ENCODE results near the gene IL20RA.

GRCh38 chr6:136990242-136990578 lies 54.6 kb downstream of the IL20RA start:
- TF ChIP-seq, protein P1, sequence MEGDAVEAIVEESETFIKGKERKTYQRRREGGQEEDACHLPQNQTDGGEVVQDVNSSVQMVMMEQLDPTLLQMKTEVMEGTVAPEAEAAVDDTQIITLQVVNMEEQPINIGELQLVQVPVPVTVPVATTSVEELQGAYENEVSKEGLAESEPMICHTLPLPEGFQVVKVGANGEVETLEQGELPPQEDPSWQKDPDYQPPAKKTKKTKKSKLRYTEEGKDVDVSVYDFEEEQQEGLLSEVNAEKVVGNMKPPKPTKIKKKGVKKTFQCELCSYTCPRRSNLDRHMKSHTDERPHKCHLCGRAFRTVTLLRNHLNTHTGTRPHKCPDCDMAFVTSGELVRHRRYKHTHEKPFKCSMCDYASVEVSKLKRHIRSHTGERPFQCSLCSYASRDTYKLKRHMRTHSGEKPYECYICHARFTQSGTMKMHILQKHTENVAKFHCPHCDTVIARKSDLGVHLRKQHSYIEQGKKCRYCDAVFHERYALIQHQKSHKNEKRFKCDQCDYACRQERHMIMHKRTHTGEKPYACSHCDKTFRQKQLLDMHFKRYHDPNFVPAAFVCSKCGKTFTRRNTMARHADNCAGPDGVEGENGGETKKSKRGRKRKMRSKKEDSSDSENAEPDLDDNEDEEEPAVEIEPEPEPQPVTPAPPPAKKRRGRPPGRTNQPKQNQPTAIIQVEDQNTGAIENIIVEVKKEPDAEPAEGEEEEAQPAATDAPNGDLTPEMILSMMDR (IDR thresholded peaks at IDR 0.05), result no peak
- TF ChIP-seq POLR2A (IDR thresholded peaks at IDR 0.05), result no peak
